Activated T-cell treated with anti-CD3 and anti-CD28 coated beads, Interleukin-2, amount 50 U/mL, for 48 hours (primary cell): ENCODE data around the gene SPOCK2.

Experiments
- DNase-seq, 2 experiments: peaks; one replicate each; pipeline ENCODE4 v3.0.0-alpha.2; 2020

SPOCK2 gene

DNA sequence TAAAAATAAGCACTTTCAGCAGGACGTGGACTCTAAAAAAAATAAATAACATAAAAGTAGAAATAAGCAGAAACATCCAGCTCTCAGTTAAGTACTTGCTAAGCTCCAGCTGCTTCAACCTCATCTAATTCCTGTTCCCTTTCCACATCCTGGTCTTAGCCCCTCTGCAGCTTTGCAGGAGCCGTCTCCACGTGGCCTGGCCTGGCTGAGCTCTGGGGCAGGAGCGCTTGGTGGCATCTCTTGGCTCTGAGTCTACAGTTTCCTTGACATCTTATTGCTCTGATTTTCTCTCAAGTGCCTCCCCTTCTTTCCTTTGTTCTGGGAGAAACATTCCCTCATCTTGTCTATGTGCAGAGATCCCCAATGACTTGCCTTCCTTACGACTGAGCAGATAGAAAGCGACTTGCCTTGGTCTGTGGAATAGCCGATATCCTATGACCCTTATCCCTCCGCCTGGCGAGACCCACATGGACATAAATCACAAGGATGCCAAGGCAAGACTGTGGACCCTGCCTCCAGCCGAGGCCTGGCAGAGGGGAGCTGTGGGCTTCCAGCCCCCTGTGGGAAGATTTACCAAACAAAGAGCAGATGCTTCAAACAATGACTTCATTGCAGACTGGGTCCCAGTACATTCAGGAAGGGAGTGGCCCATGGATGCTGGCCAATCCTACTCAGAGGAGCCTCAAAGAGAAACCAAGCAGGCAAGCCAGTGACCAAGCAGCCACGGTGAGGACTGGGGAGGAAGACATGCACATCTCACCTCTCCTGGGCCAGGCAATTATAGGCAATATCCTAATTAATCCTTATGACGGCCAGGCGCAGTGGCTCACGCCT, 61.9 kb downstream of the SPOCK2 start:
- DNase-seq = no peak

GRCh38 chr10:72025832-72026231, 62.5 kb downstream of the SPOCK2 start:
- DNase-seq = no peak

DNA sequence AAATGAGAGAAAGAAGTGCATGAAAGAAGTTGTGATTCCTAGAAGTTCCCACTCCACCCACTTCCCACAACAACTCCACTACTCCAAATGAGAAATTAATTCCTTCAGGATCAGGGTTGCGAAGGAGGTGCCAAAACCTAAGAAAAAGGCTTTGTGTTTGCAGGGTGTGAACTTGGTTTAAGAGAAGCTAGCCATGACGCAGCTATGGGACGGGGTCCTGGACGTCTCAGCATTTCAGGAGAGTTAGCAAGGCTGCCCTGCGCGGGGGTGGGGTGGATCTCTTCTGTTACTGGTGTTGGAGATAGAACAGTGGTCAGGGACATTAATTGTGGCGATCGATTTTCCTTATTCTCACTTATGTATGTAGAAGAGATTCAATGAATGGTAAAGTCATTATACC, 63.0 kb downstream of the SPOCK2 start:
- no peak for DNase-seq

DNA sequence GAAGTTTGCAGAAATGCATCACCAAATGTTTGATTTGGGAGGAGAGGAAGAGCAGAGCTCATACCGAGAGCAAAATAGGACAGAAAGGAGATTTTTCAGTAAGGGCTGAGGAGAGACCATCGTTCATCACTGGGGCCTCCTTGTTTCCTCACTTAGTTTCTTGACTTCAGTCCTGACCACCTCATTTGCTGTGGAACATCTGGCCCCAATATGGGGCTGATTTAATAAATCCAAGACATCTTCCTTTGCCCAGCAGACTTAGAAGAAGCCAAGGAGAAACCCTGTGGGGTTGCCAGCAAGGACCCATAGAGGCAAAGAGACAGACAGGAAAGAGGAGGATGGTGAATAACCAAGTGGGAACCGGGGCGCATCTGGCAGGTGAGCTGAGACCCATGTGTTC, 63.8 kb downstream of the SPOCK2 start:
- DNase-seq = no peak

- no peak for DNase-seq
Observed at GRCh38 chr10:72022228-72022627, 66.1 kb downstream of the SPOCK2 start.

- no peak for DNase-seq
Observed at GRCh38 chr10:72020914-72021809, 67.2 kb downstream of the SPOCK2 start.

- no peak for DNase-seq
Observed at GRCh38 chr10:72019085-72019876, 69.1 kb downstream of the SPOCK2 start.

DNA sequence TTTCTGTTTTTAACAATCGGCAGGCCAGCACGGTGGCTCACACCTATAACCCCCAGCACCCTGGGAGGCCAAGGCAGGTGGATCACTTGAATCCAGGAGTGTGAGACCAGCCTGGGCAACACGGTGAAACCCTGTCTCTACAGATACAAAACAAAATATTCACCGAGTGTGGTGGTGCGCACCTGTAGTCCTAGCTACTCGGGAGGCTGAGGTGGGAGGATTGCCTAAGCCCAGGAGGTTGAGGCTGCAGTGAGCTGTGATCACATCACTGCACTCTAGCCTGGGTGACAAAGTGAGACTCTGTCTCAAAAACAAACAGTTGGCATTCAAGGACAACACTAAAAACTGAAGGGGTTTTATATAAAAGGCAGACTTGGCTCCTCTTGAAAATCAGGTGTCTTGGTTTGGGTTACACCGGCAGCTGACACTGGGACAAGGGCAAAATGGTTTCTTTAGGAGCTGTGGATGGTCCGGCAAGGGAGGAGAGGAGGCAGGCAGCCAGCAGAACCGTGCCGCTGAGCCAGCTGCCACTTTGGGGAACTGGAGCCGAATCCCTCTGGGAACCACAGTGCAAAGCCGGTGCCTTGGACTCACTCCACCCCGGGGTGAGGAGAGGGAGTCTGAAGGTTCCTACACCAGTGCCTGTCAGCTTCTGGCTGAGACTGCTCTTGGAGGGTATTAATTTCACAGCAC, 71.6 kb downstream of the SPOCK2 start:
- no peak for DNase-seq

GRCh38 chr10:72015841-72016240, 72.5 kb downstream of the SPOCK2 start:
- DNase-seq = no peak

- no peak for DNase-seq
Observed at GRCh38 chr10:72014785-72015480, 73.4 kb downstream of the SPOCK2 start.

DNA sequence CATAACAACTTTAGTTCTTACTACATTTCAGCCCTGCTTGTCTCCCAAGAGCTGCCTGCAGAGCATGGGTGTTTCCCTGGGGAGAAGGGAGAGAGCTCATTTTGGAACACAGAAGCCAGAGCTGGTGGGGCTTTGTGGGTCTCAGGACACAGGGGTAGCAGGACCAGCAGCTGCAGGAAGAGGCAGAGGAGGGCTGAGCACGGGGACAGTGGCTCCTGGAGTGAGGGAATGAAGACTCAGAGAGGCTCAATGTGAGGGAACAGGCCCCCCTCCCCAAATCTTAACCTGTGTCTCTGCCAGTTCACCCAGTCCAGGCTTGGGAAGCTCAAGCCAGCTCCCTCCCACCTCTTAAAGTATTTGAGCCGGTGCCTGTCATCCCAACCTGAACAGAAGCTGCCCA, 74.2 kb downstream of the SPOCK2 start:
- DNase-seq = no peak

- DNase-seq = no peak
Observed at GRCh38 chr10:72013202-72013945, 75.0 kb downstream of the SPOCK2 start.

DNA sequence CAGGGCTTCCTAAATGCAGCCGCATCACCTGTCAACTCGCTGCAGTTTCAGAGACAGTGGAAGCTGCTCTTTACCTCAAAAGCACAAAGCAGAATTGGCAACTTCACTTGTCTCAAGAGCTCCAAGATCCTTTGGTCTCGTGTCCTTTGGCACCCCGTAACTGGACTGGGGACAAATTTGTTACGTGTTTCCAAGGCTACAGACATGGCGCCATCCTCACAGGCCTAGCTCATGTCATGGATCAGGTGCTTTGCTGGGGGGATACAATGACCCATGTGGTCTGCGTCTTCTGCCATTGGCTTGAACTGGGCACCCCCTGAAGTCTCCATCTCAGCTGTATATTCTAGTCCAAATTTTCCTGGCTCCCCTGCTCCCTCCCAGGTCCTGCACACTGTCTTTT, 75.6 kb downstream of the SPOCK2 start:
- DNase-seq = no peak

GRCh38 chr10:72011976-72012512, 76.3 kb downstream of the SPOCK2 start:
- no peak for DNase-seq

GRCh38 chr10:72011468-72011867, 76.9 kb downstream of the SPOCK2 start:
- DNase-seq = no peak

DNA sequence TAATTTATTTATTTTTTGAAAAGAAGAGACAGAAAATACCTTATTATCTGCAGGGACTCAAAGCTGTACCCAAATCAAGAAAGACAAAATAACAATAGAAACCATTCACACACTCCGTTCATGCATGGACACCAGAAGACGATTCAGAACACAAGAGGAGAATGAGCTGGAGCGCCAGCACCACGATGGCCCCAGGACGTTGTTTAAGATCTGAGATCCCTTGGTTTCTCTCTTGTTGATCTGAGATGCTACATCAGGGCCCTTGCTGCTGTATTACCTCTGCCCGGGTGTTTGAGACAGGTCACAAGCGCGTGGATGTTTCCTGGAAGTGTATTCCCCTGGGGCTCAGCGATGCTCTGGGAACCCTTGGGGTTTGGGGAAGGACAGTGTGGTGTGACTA, 77.3 kb downstream of the SPOCK2 start:
- DNase-seq = no peak

DNA sequence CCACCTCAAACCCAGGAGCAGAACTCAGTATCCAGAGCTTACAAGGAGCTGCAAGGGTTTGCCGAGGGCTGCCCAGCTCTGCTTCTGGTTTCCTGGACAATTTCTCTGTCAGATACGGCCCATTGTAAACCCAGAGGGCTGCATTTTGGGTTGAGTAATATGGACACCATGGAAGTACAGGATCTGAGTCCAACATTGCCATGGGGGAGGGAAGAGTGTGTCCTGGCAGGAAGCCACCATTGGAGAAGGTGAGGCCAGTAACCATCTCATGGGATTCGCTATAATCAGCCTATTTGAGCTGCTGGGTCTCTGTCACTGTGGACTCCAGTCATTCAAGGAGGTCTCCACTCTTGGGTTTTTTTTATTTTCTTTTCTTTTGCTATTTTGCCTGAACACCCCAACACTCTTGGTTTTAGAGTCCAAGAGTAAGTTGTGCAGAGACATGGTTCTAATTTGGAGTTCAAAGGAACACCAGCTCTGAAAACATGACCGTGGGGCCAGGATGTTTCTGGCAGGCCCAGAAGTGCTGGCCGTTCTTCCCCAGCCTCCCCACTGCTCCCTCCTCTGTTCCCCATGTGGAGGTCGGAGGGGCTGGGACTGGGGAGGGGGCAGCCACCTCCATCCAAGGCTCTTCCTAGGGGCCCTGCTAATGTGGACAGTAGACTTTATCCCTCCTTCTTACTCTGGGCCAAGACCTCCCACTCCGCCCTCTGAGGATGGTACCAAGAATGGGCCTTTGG, 77.9 kb downstream of the SPOCK2 start:
- no peak for DNase-seq

DNA sequence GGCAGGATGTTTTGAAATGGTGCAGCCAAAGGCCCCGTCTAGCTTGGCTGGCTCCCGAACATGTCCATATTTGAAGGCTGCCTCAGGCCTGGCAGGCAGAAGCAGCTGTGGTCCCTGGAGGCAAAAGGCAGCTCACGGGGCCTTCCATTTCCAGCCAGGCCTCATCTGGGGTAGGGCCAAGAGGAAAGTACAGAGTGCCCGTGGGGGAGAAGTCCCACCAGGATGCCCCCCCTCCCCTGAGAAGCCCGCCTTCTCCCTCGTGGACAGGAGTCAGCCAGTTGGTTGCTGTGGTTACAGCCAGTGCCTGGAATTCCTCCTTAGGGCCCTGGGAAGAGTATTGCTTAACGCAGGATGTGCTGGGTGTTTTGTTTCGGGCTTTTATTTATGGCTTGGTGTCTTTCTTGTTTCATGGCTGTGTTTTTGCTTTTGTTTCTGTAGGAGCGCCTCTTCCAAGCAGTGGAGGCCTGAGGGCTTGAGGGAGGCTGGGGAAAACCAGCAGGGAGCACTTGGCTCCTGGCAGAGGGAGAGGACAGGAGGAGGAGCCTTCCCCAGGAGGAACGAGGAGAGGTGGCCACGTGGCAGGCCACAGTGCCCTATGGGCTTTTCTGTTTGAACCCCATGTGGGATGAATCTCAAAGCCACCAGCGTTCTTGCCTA, 78.8 kb downstream of the SPOCK2 start:
- DNase-seq = no peak

GRCh38 chr10:72009051-72009424, 79.3 kb downstream of the SPOCK2 start:
- no peak for DNase-seq
